Activated CD8-positive, alpha-beta memory T cell treated with anti-CD3 and anti-CD28 coated beads, Interleukin-2, amount 50 U/mL, for 1 hour (primary cell): ENCODE data around the gene CEP250.
"Not testable (repeated sequence)": the region's sequence is repeated elsewhere in the genome, so short reads cannot be mapped to it uniquely, and the experiment has no call there.

ENCODE experiments used
- DNase-seq: peaks from one replicate; pipeline ENCODE4 v3.0.0-alpha.2; 2020; ENCODE audit errors: extremely low read depth

CEP250 gene

DNA sequence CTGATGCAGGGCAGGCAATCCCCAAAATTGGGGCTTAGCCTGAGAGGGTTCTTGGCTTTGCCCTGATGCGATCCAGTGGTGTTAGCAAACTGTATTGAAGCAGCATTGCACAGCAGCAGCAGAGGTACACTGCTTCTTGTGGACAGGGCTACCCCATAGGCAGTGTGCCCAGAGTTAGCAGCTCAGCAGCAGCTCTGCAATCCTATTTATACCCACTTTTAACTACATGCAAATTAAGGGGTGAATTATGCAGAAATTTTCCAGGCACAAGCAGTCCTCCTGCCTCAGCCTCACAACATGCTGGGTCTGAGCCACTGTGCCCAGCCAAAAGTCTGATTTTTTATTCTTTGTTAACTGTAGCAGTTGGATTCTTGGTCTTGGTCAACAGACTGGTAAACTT, 70.2 kb downstream of the CEP250 start:
- DNase-seq = no peak

GRCh38 chr20:35527122-35527769, 71.8 kb downstream of the CEP250 start:
- DNase-seq = no peak

- DNase-seq = no peak
These were observed 74.2 kb downstream of the CEP250 start, which contains the start of gene C20orf173 for GRCh38 chr20:35529552-35529951. Gene C20orf173 (minus strand): TSS chr20:35529652. CDS start chr20:35529373, 279 bp downstream.

DNA sequence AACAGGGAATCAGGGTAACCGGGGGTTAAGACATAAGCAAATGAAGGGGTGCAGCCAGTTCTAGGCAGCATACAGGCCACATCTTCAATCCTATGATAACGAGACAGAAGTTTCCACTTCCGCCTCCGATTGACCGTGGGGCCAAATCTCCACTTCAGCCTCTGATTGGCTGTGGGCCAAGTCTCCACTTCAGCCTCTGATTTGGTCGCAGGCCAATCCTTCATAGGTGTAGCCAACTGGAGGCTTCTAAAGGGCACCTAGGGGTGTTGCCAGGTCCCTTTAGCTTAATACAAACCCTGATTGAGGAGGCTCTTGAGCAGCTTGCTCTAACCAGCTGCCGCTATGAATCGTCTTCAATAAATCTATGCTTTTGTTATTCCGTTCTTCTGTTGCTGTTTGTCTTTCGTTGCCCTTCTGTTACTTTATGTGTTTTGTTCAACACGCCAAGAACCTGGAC, 84.4 kb downstream of the CEP250 start:
- no peak for DNase-seq

- no peak for DNase-seq
These were observed 85.9 kb downstream of the CEP250 start for GRCh38 chr20:35541118-35541782.

DNA sequence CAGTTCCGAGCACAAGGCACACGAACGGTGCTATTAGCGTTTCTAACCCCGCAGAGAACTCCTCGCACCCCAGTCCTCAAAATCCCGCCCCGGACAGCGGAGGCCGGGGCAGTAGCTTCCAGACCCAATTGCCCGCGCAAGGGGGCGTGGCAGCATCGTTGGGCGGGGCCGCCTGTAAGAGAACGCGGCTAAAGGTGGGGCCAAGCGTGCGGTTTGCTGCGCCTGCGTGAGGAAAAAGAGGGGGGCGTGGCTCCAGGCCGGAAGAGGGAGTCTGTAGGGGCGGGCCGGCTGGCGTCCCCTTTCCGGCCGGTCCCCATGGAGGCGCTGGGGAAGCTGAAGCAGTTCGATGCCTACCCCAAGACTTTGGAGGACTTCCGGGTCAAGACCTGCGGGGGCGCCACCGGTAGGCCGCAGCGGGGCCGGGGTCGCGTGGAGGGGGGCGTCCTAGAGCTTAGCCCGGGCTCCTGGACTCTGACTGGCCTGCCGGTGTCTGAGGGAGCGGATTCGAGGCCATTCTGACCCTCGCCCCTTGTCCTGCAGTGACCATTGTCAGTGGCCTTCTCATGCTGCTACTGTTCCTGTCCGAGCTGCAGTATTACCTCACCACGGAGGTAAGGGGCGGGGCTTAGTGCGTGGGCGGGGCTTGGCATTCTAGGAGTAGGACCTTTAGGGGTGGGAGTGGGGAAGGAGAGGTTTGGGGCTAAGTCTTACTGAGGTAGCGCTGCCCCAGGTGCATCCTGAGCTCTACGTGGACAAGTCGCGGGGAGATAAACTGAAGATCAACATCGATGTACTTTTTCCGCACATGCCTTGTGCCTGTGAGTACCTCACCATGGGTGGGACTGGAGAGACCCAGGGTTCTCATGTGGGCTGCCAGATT, 86.6 kb downstream of the CEP250 start, which contains the start of gene ERGIC3:
TSS of gene ERGIC3 (plus strand) at position 296 of the 880 bp plus-strand sequence. CDS start at position 316, 20 bp downstream.
- peak; percentile 90 for DNase-seq

DNA sequence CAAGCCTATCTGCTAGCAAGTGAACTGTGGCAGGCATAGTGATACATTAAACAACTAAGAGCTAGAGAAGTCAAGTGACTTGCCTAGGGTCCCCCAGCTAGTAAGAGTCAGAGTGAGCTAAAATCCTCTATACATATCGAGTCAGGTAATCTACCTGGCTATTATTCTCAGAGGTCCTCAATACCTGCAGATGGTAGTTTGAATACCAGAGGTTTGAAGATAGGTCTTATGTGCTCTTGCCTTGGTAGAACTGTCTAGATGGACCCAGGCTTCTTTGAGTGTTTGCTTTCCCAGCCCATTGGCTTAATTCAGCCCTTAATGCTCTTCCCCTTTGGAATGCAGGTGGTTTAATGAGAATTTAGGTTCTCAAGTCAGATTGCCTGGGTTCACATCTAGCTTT, 87.6 kb downstream of the CEP250 start:
- no peak for DNase-seq

- no peak for DNase-seq
These were observed 89.0 kb downstream of the CEP250 start for GRCh38 chr20:35544436-35544835.

DNA sequence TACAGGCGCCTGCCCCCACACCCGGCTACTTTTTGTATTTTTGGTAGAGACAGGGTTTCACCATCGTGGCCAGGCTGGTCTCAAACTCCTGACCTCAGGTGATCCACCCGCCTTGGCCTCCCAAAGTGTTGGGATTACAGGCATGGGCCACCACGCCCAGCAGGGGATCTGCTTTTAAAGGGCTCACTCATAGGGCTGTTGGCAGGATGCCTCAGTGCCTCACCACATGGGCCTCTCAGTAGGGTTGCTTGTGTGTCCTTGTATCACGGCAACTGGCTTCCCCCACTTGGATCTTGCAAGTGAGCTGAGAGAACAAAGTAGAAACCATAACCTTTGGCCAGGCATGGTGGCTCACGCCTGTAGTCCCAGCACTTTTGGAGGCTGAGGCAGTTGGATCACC, 89.5 kb downstream of the CEP250 start:
- DNase-seq = not testable (repeated sequence)

DNA sequence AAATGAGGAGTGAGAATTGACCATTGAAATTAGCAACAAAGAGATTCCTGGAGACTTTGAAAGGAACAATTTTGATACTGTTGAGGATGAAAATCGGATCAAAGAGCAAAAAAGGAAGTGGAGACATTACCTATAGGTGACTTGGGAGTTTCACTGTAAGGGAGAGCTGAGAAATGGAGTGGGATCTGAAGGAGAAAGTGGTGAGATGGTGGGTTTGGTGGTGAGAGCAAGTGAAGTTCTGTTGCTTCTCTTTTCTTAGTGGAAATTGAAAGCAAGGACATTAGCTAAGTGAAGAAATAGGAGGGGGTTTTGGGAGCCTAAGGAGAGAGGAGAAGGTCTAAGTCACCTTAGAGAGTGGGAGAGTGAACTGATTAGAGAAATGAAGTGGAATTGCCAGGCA, 90.7 kb downstream of the CEP250 start:
- DNase-seq = no peak

DNA sequence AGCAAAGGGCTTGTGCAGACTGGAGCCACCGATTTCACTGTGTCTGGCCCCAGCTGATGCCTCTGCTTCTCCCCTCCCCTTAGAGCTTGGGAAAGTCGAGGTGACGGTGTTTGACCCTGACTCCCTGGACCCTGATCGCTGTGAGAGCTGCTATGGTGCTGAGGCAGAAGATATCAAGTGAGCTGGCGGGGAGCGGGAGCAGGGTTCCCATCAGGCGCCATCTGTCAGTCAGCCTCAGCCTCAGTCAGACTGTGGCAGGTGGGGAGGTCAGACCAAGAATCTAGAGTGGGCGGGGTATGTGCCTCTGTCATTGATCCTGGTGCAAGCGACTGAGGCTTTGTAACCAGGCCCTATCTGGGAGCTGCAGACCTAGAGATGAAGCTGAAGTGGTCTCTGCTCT, 91.9 kb downstream of the CEP250 start:
- DNase-seq = no peak

DNA sequence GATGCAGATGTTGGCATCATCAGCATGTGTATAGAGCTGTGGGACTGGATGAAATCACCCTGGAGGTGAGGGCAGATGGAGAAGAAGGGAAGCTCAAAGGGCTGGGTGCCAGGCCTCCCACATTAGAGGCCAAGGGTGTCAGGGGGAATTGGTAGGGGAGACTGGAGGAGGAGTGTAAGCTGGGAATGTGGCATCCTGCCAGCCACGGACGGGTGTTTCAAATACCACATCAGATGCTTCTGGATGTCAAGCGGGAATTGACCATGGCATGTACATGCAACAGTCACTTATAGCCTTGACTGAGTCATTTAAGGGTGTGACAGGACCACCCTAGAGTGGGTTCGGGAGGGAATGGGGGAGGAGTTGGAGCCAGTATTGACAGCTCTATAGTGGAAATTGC, 96.1 kb downstream of the CEP250 start:
- no peak for DNase-seq

GRCh38 chr20:35552914-35553313, 97.5 kb downstream of the CEP250 start:
- no peak for DNase-seq

GRCh38 chr20:35555461-35555860, 100.1 kb downstream of the CEP250 start:
- not testable (repeated sequence) for DNase-seq

DNA sequence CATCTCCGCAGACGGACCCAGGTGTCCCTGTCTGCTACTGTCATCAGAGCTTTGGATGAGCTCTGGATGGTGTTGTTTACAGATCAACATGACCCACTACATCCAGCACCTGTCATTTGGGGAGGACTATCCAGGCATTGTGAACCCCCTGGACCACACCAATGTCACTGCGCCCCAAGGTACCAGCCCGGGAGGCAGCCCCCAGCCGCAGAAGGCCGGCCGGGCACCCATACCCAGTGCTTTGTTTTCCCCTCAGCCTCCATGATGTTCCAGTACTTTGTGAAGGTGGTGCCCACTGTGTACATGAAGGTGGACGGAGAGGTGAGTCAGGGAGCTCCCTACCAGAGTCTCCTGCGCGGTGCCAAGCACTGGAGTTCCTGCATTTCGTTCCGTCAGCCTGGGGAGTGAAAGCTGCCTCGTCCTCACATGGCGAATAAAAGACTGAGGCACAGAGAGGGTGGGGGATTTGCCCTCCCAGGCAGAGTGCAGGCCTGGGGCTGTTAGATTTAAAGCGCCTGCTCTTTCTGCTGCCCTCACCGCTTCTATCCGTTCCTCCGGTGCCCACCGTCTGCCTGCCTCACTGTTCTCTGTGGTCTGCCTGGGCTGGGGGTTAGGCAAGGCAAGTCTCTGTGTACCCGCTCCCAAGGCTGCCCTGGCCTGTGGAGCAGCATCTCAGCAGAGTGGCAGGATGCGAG, 100.7 kb downstream of the CEP250 start:
- no peak for DNase-seq

GRCh38 chr20:35556871-35557270, 101.5 kb downstream of the CEP250 start:
- DNase-seq = no peak

- DNase-seq = no peak
These were observed 103.1 kb downstream of the CEP250 start for GRCh38 chr20:35558451-35558850.

DNA sequence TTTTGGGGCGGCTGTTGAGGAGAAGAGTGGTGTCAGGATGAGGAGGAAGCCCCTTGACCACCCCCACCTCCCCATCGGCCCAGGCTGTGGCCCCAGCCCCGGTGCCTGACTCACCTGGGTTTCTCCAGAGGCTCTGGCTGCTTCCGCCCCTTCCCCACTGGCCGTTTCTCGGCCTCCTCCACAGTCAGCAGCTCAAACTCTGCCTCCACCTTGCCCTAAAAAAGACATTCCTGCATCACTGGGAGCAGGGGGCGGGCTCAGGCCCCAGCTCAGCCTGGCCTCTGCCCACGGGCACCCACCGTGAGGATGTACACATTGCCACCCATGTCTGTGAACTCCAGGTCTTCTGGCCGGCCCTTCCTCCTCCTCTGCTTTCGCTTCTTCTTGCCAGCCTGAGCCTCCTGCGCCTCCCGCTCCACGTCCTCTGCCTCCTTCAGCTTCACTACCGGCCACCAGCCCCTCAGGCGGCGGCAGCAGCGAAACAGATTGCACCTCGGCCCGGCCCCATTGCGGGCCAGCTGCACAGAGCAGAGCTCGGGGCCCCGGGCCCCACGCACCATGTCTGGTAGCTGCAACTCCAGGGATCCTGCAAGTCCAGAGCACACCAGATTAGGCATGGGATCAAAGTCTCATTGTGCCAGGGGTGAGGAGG, 103.8 kb downstream of the CEP250 start:
- no peak for DNase-seq

GRCh38 chr20:35560105-35560511, 104.7 kb downstream of the CEP250 start:
- DNase-seq = no peak

GRCh38 chr20:35560541-35560940, 105.1 kb downstream of the CEP250 start:
- DNase-seq = no peak

DNA sequence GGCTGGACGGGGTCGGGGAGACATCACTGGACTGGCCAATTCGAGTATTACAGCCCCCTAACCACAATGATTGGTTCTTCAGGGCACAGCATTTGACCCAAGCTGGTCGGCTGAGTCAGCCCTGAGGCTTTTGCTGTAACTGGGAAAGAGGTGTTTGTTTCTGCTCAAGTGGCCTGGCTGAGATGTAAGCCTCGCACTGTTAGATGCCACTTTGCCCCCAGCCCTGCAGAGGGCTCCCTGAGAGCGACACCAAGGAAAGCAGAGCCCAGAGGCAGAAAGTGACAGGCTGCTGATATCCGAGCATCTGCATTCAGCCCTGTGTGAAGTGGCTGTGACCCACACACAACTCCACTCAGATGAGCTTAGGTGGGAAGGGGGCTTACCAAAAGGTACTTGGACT, 105.9 kb downstream of the CEP250 start:
- no peak for DNase-seq
